CD4-positive, alpha-beta T cell treated with Interleukin-15 for 1 hour (primary cell): Measurements from ENCODE around the gene ZNF497.
A peak's percentile ranks its signal among the peaks of the same experiment; 100 is the strongest.
"Not testable (repeated sequence)": the region's sequence is repeated elsewhere in the genome, so short reads cannot be mapped to it uniquely, and the experiment has no call there.

Experiments used
- DNase-seq: peaks from one replicate; pipeline ENCODE4 v3.0.0-alpha.2; 2020

ZNF497 gene

GRCh38 chr19:58362272-58362994, at the start of gene ZNF497:
TSS of gene ZNF497 (minus strand) at chr19:58362751. CDS start at chr19:58357635, 5,116 bp downstream.
- peak; percentile 98 for DNase-seq

- no peak for DNase-seq
Measured at GRCh38 chr19:58409010-58409790, 46.6 kb upstream of the ZNF497 start.

- peak; percentile 92 for DNase-seq
Measured at GRCh38 chr19:58408152-58409009, 45.8 kb upstream of the ZNF497 start, which contains the start of gene ZNF584. TSS of gene ZNF584 (plus strand) at chr19:58408649. CDS start at chr19:58409148, 499 bp downstream.

- no peak for DNase-seq
Measured at GRCh38 chr19:58407658-58408151, 45.2 kb upstream of the ZNF497 start.

- no peak for DNase-seq
Measured at GRCh38 chr19:58406818-58407657, 44.5 kb upstream of the ZNF497 start.

GRCh38 chr19:58403920-58404478, 41.4 kb upstream of the ZNF497 start:
- not testable (repeated sequence) for DNase-seq

- no peak for DNase-seq
Measured at GRCh38 chr19:58401840-58402421, 39.4 kb upstream of the ZNF497 start.

- peak; percentile 99 for DNase-seq
Measured at GRCh38 chr19:58400916-58401839, 38.6 kb upstream of the ZNF497 start.

GRCh38 chr19:58400316-58400915, 37.9 kb upstream of the ZNF497 start:
- no peak for DNase-seq

- no peak for DNase-seq
Measured at GRCh38 chr19:58399903-58400302, 37.4 kb upstream of the ZNF497 start.

- DNase-seq = no peak
Measured at GRCh38 chr19:58398545-58398944, 36.0 kb upstream of the ZNF497 start.

GRCh38 chr19:58398087-58398486, 35.5 kb upstream of the ZNF497 start:
- no peak for DNase-seq

GRCh38 chr19:58397533-58398037, 35.0 kb upstream of the ZNF497 start:
- no peak for DNase-seq

GRCh38 chr19:58396691-58397532, 34.4 kb upstream of the ZNF497 start:
- DNase-seq = no peak

- DNase-seq = no peak
Measured at GRCh38 chr19:58395979-58396627, 33.6 kb upstream of the ZNF497 start.

- no peak for DNase-seq
Measured at GRCh38 chr19:58395220-58395978, 32.8 kb upstream of the ZNF497 start, which contains the start of gene RNF225. TSS of gene RNF225 (plus strand) at chr19:58395656. CDS start at chr19:58396090, 434 bp downstream.

GRCh38 chr19:58394821-58395219, 32.3 kb upstream of the ZNF497 start:
- DNase-seq = no peak
